Measurements from ENCODE around the gene LRSAM1. TPM values are rescaled to one million over a fixed set of nuclear protein-coding genes. Genes with fewer than 3 reads are reported as not detected.

LRSAM1 gene
- total RNA-seq, 3 donors from 2014 or later = 16.8 to 29.0 (median 17.9) TPM

DNA sequence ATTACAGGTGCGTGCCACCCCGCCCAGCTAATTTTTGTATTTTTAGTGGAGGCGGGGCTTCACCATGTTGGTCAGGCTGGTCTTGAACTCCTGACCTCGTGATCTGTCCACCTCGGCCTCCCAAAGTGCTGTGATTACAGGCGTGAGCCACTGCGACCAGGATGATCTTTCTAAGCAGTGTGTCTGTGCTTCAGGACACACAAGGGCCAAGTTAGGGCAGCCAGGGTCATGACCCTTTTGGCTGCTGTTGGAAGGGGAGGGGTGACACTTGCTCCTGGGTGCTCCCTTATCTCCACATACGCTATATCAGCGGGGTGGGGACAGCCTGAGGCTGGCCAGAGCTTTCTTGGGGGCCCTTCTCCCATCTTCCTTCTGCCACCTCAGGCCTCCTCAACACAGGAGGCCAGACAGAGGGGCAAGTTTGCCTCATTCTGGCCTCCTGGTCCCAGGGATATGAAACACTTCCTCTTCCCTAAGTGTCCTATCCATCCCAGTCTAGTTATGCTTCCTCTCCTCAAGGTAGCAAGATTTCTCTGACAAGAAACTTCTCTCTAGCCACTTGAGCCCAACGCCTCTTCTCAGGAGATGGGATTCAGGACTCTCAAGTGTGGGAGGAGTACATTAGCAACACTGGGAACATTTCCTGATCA, 29.1 kb upstream of the LRSAM1 start:
- no peaks in the 10 kb centered on the region for H3K9me3 ChIP-seq

GRCh38 chr9:127422787-127423186, 28.5 kb upstream of the LRSAM1 start:
- H3K4me3 ChIP-seq = no peak overlapping the region
- H3K4me1 ChIP-seq (ENCODE audit: low read depth) = peaks cover 23% of the 10 kb centered on the region
- ATAC-seq = no peak
- TF ChIP-seq CTCF (IDR thresholded peaks at IDR 0.05) = no peak
- intact Hi-C loops (cut with DNase I, micrococcal nuclease) = no loop called here
- no peak for DNase-seq
- H3K36me3 ChIP-seq (ENCODE audit: low read depth) = no peaks in the 10 kb centered on the region
- no peaks in the 10 kb centered on the region for H3K9me3 ChIP-seq

More for the DNA sequence above, 29.1 kb upstream of the LRSAM1 start:
- Histone ChIP-seq H3K36me3 (ENCODE audit: low read depth) (no peaks in the 10 kb centered on the region), H3K4me3 (no peak overlapping the region), H3K4me1 (ENCODE audit: low read depth) (peaks cover 23% of the 10 kb centered on the region)
- intact Hi-C loops (cut with DNase I, micrococcal nuclease) = no loop called here
- DNase-seq (no peak), ATAC-seq (no peak)
- no peak for TF ChIP-seq CTCF (IDR thresholded peaks at IDR 0.05)

DNA sequence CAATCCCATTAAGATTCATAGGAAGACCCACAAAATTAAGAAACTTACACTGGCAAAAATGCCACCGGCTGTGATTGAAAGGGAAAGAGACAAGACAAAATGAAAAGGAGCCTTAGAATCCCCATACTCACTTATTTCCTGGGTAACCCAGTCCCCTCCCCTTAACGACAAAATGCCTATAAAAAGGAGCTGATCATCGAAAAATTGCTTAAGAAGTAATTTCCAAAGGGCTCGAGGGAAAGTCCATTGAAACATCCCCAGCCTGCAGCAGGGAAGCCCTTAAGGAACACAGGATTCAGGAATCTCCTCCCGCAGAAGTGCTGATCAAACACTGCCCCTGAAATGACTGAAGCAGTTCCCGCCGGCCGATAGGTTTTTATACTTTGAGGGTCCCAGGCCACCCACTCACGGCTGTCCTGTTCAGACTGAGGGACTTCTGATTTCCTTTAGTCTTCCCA, 27.8 kb upstream of the LRSAM1 start:
- ATAC-seq (peak; percentile 5), DNase-seq (no peak)
- Histone ChIP-seq H3K4me1 (ENCODE audit: low read depth) (peaks cover 23% of the 10 kb centered on the region), H3K36me3 (ENCODE audit: low read depth) (no peaks in the 10 kb centered on the region), H3K9me3 (no peaks in the 10 kb centered on the region), H3K4me3 (peak overlapping the region; percentile 58)
- TF ChIP-seq CTCF (IDR thresholded peaks at IDR 0.05) = no peak
- intact Hi-C loops (cut with DNase I, micrococcal nuclease) = no loop called here

DNA sequence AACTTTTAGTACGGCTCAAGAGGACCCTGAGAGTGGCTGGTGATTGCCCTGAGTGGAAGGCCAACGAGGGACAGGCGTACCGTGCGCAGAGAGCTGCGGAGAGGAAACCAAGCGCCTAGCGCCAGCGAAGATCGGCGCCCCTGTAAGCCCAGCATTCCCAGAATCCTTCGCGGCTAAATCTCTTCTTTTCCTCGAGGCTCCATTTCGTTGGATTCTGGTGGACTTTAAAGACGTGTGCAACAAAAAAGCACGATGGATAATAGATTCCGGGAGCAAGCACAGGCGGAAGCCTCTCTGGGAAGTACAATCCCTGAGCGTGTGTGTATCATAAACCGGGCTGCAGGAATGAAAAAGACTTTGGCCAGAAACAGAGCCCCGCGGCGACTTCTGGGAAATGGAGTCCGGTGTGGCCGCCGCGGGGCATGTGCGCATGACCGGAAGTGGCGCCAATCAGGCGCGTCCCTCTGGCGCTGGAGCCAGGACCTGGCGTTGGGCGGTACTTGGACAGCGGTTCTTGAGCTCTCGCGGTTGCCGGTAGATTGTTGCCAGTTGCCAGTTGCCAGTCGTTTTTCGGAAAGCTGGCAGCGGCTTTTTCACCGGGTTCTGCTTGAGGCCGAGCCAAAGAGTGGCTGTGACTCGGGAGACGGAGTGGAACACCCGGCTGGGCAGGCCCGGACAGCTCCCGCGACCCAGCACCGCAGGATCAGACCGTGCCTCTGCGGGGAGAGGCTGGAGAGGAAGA, 27.2 kb upstream of the LRSAM1 start, which contains the start of gene ZNF79:
Gene ZNF79 (plus strand): TSS at position 449 of the 742 bp plus-strand sequence. CDS start 406 bp downstream, outside the sequence.
- DNase-seq (peak; percentile 96), ATAC-seq (peak; percentile 97)
- peaks cover 23% of the 10 kb centered on the region for H3K4me1 ChIP-seq (ENCODE audit: low read depth)
- peak within 1 kb of the TSS; percentile 58 for H3K4me3 ChIP-seq
- intact Hi-C loops (cut with DNase I, micrococcal nuclease) = no loop called here
- no peaks in the 10 kb centered on the region for H3K9me3 ChIP-seq
- no peaks in the 10 kb centered on the region for H3K36me3 ChIP-seq (ENCODE audit: low read depth)
- TF ChIP-seq CTCF (IDR thresholded peaks at IDR 0.05) = peak; percentile 10

DNA sequence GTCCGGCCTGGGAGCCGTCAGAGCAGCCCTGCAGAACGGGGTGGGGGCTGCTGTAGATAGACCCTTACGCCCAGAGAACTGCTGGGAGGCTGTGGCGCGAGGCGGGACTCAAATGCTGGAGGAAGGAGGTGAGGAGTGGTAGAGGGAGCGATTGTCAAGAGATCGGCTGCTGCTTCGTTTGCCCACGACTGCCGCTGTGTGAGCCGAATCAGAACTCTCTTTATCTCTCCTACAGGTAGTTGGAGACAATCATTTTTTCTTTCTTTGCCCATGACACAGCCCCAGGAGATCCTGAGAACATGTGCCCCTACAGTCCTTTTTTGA, 26.7 kb upstream of the LRSAM1 start:
- intact Hi-C loops (cut with DNase I, micrococcal nuclease) = no loop called here
- H3K4me3 ChIP-seq = peak overlapping the region; percentile 58
- no peaks in the 10 kb centered on the region for H3K9me3 ChIP-seq
- peak; percentile 41 for ATAC-seq
- DNase-seq = peak in 1 of 3 donors; percentile 42
- peaks cover 23% of the 10 kb centered on the region for H3K4me1 ChIP-seq (ENCODE audit: low read depth)
- no peak for TF ChIP-seq CTCF (IDR thresholded peaks at IDR 0.05)
- no peaks in the 10 kb centered on the region for H3K36me3 ChIP-seq (ENCODE audit: low read depth)
